Nephron (organoid): ENCODE data around the gene INPPL1.

Source experiments
- H3K27ac Mint-ChIP-seq, 3 experiments: 2 replicates each; pipeline ENCODE4 v1.8.0; 2020; ENCODE audit warnings: mixed read lengths in 3 of 3, mild to moderate bottlenecking in 2 of 3, moderate library complexity in 1 of 3
- H3K27me3 Mint-ChIP-seq: 2 replicates; pipeline ENCODE4 v1.8.0; 2021; ENCODE audit warnings: low read depth, mild to moderate bottlenecking, moderate library complexity, mixed read lengths
- H3K36me3 Mint-ChIP-seq: 2 replicates; pipeline ENCODE4 v1.8.0; 2020; ENCODE audit warnings: low read depth, mixed read lengths
- H3K4me1 Mint-ChIP-seq: 2 replicates; pipeline ENCODE4 v1.8.0; 2020; ENCODE audit warnings: mixed read lengths
- H3K4me3 Mint-ChIP-seq, 3 experiments: 2 replicates each; pipeline ENCODE4 v1.8.0; 2020; ENCODE audit warnings: mild to moderate bottlenecking in 3 of 3, mixed read lengths in 3 of 3, moderate library complexity in 2 of 3
- H3K9me3 Mint-ChIP-seq: 2 replicates; pipeline ENCODE4 v1.8.0; 2020; ENCODE audit warnings: mixed read lengths
- TF ChIP-seq, protein P1 (sequence below), 3 experiments: fragments of 200-600 bp; sonication (generic); IDR thresholded peaks; one replicate each; pipeline ENCODE4 v1.5.0; 2021; ENCODE audit warnings: antibody characterized with exemption in 3 of 3; ENCODE audit not compliant: unreplicated experiment in 3 of 3

The INPPL1 gene

DNA sequence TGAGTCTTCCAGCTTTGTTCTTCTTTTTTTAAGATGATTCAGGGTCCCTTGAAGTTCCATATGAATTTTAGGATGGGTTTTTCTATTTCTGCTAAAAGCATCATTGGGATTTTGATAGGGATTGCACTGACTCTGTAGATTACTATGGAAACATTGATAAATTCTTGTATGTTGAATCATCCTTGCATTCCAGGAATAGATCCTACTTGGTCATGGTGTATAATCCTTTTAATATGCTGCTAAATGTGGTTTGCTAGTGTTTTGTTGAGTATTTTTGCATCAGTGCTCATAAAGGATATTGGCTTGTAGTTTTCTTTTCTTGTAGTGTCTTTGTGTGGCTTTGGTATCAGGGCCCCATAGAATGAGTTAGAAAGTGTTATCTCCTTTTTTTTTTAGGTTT is 54.3 kb downstream of the INPPL1 start:
- H3K9me3 Mint-ChIP-seq, result peaks cover 8% of the 10 kb centered on the region
- TF ChIP-seq, protein P1, sequence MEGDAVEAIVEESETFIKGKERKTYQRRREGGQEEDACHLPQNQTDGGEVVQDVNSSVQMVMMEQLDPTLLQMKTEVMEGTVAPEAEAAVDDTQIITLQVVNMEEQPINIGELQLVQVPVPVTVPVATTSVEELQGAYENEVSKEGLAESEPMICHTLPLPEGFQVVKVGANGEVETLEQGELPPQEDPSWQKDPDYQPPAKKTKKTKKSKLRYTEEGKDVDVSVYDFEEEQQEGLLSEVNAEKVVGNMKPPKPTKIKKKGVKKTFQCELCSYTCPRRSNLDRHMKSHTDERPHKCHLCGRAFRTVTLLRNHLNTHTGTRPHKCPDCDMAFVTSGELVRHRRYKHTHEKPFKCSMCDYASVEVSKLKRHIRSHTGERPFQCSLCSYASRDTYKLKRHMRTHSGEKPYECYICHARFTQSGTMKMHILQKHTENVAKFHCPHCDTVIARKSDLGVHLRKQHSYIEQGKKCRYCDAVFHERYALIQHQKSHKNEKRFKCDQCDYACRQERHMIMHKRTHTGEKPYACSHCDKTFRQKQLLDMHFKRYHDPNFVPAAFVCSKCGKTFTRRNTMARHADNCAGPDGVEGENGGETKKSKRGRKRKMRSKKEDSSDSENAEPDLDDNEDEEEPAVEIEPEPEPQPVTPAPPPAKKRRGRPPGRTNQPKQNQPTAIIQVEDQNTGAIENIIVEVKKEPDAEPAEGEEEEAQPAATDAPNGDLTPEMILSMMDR (IDR thresholded peaks at IDR 0.05; ENCODE audit: unreplicated experiment in 3 of 3), result no peak
- no peak overlapping the region for H3K27ac Mint-ChIP-seq
- H3K4me3 Mint-ChIP-seq, result no peak overlapping the region
- no peaks in the 10 kb centered on the region for H3K36me3 Mint-ChIP-seq
- no peaks in the 10 kb centered on the region for H3K4me1 Mint-ChIP-seq
- H3K27me3 Mint-ChIP-seq, result peaks cover 4% of the 10 kb centered on the region

DNA sequence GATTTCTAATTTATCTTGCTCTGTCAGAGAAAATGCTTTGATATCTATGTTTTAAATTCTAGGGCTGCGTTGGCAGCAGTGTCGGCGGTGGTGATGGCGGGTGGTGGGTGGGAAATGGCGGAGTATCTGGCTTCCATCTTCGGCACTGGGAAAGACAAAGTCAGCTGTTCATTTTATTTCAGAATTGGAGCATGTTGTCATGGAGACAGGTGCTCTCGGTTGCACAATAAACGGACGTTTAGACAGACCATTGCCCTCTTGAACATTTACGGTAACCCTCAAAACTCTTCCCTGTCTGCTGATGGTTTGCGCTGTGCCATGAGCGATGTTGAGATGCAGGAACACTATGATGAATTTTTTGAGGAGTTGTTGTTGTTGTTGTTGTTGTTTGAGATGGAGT is 55.5 kb downstream of the INPPL1 start:
- Mint-ChIP-seq H3K27me3 (peaks cover 4% of the 10 kb centered on the region), H3K4me1 (no peaks in the 10 kb centered on the region), H3K9me3 (peaks cover 5% of the 10 kb centered on the region), H3K4me3 (no peak overlapping the region), H3K36me3 (no peaks in the 10 kb centered on the region), H3K27ac (no peak overlapping the region)
- TF ChIP-seq, protein P1 (IDR thresholded peaks at IDR 0.05; ENCODE audit: unreplicated experiment in 3 of 3), result no peak

DNA sequence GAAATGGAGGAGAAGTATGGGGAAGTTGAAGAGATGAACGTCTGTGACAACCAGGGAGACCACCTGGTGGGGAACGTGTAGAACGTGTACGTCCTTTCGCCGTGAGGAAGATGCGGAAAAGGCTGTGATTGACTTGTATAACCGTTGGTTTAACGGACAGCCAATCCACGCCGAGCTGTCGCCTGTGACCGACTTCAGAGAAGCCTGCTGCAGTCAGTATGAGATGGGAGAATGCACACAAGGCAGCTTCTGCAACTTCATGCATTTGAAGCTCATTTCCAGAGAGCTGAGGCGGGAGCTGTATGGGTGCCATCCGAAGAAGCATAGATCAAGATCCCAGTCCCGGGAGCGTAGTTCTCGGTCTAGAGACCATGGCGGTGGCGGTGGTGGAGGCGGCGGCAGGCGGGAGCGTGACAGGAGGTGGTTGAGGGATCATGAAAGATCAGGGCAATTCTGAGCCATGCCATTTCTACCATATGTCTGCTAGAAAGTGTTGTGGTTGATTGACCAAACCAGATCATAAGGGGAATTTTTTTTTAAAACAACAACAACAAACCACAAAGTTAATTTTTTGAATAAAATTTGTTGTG is 56.3 kb downstream of the INPPL1 start:
- TF ChIP-seq, protein P1 (IDR thresholded peaks at IDR 0.05; ENCODE audit: unreplicated experiment in 3 of 3), result no peak
- Mint-ChIP-seq H3K9me3 (peaks cover 5% of the 10 kb centered on the region), H3K27me3 (peaks cover 4% of the 10 kb centered on the region), H3K27ac (no peak overlapping the region), H3K4me1 (no peaks in the 10 kb centered on the region), H3K4me3 (no peak overlapping the region), H3K36me3 (no peaks in the 10 kb centered on the region)

DNA sequence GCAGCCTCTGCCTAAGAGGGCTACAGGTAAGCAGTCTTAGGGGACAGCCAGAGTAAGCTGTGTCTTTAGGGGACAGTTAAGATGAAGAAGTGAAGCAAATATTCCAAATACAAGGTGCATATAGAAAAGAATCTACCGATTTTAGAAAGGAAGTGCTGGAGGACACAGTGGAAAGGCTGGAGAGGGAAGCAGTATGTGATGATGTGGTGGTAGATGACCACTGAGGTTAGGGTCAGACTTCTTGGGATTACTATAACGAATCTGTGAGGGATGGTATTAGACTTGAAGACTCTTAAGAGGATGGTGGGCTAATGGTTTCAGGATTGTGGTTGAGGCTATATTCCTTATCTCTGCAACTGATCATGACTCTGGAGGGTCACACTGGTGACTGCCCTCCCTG is 59.4 kb downstream of the INPPL1 start:
- Mint-ChIP-seq H3K27me3 (peaks cover 4% of the 10 kb centered on the region), H3K4me1 (no peaks in the 10 kb centered on the region), H3K4me3 (no peak overlapping the region), H3K36me3 (no peaks in the 10 kb centered on the region), H3K27ac (no peak overlapping the region), H3K9me3 (no peaks in the 10 kb centered on the region)
- TF ChIP-seq, protein P1 (IDR thresholded peaks at IDR 0.05; ENCODE audit: unreplicated experiment in 3 of 3), result no peak

- no peak overlapping the region for H3K4me3 Mint-ChIP-seq
- no peaks in the 10 kb centered on the region for H3K36me3 Mint-ChIP-seq
- peaks cover under 1% of the 10 kb centered on the region for H3K27me3 Mint-ChIP-seq
- no peaks in the 10 kb centered on the region for H3K9me3 Mint-ChIP-seq
- TF ChIP-seq, protein P1 (IDR thresholded peaks at IDR 0.05; ENCODE audit: unreplicated experiment in 3 of 3), result no peak
- no peaks in the 10 kb centered on the region for H3K4me1 Mint-ChIP-seq
- H3K27ac Mint-ChIP-seq, result no peak overlapping the region
Observed at GRCh38 chr11:72287293-72287692, 62.7 kb downstream of the INPPL1 start.
